Skin epidermis (tissue), 12 donors: ENCODE data around the gene PTTG2.

ENCODE experiments used
- H3K27ac ChIP-seq, 21 experiments: fragments of 200-600 bp; sonication (generic) in 11 of 21; one replicate each; pipeline ENCODE4 v1.5.0; 2020; ENCODE audit warnings: mild to moderate bottlenecking in 3 of 21, inconsistent platforms in 2 of 21, moderate library complexity in 2 of 21
- H3K4me3 ChIP-seq, 7 experiments: fragments of 200-600 bp; sonication (generic) in 2 of 7; one replicate each; pipeline ENCODE4 v1.5.0; 2020; ENCODE audit warnings: inconsistent platforms in 2 of 7, mild to moderate bottlenecking in 2 of 7, moderate library complexity in 1 of 7

Gene PTTG2

DNA sequence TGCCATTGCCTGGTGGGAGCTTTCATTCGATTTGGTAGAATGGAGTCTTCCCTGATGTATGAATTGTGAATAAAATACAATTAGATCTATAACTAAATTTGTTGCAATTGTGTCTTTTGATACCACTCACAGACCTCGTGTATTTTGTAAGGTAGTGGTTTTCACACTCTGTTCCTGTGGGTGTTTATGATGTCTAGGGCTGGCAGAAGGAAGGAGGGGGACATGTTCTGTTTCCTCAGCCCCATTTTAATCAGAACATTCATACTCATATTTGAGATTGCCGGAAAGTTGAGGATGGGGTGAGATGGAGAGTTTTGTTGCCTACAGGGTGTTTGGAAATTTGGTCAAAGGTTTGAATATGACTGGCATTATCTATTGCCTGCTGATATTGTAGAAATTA, 42.9 kb downstream of the PTTG2 start:
- H3K4me3 ChIP-seq = no peak overlapping the region
- no peak overlapping the region for H3K27ac ChIP-seq

GRCh38 chr4:38003628-38004027, 43.4 kb downstream of the PTTG2 start:
- H3K27ac ChIP-seq = no peak overlapping the region

GRCh38 chr4:38004062-38004461, 43.9 kb downstream of the PTTG2 start:
- no peak overlapping the region for H3K27ac ChIP-seq
- H3K4me3 ChIP-seq = no peak overlapping the region

More at GRCh38 chr4:38003628-38004027, 43.4 kb downstream of the PTTG2 start:
- H3K4me3 ChIP-seq = no peak overlapping the region

GRCh38 chr4:38004887-38005286, 44.7 kb downstream of the PTTG2 start:
- H3K27ac ChIP-seq = peak overlapping the region in 1 of 21 experiments; percentile 33
- H3K4me3 ChIP-seq = no peak overlapping the region

DNA sequence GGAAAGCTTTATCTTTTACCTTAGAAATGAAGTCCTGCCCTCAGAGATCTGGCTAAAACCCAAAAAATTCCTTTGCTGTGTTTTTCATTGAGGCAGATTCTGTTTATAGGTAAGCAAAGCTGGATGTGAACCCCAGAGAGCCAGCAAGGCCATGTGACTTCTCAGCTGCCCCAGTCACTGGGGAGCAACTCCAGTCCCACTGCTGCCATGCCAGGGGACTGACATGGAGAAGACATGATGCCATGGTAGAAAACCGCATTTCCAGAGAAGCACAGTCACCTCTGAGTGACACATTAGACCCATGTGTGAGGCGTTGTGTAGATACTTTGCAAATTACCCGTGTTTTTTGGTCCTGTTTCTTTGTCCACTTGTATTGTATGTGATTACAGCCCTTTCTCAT, 45.4 kb downstream of the PTTG2 start:
- peak overlapping the region in 1 of 21 experiments; percentile 44 for H3K27ac ChIP-seq
- no peak overlapping the region for H3K4me3 ChIP-seq

GRCh38 chr4:38007645-38008044, 47.4 kb downstream of the PTTG2 start:
- Histone ChIP-seq H3K27ac (no peak overlapping the region), H3K4me3 (no peak overlapping the region)

GRCh38 chr4:38008571-38009021, 48.4 kb downstream of the PTTG2 start:
- no peak overlapping the region for H3K4me3 ChIP-seq
- no peak overlapping the region for H3K27ac ChIP-seq

GRCh38 chr4:38009421-38009820, 49.2 kb downstream of the PTTG2 start:
- no peak overlapping the region for H3K27ac ChIP-seq
- H3K4me3 ChIP-seq = no peak overlapping the region

- H3K4me3 ChIP-seq = no peak overlapping the region
- peak overlapping the region in 1 of 21 experiments; percentile 14 for H3K27ac ChIP-seq
Measured at GRCh38 chr4:38009949-38010348, 49.8 kb downstream of the PTTG2 start.
